ENCODE data around the gene USP36.

USP36 gene

DNA sequence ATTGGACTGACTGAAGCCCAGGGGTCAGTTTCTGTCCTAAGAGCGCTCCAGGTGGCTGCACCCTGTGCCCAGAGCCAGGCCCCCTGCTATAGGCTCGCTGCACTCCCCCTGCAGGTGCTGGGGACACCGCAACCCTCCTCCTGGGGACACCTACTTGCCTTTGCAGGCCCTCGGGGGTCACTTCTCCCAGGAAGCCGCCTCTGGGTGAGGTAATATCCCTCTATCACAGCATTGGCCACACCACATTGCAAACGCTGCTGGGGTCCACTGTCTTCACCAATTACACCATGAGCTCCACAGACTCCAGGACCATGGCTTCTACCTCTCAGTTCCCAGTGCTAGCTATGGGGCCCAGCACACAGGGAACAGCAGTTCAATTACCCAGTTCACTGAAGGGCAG lies 14.9 kb downstream of the USP36 start:
- no peak for TF ChIP-seq FOXM1 (IDR thresholded peaks at IDR 0.05; ENCODE audit: borderline replicate concordance, low read depth)
- TF ChIP-seq, protein P1, sequence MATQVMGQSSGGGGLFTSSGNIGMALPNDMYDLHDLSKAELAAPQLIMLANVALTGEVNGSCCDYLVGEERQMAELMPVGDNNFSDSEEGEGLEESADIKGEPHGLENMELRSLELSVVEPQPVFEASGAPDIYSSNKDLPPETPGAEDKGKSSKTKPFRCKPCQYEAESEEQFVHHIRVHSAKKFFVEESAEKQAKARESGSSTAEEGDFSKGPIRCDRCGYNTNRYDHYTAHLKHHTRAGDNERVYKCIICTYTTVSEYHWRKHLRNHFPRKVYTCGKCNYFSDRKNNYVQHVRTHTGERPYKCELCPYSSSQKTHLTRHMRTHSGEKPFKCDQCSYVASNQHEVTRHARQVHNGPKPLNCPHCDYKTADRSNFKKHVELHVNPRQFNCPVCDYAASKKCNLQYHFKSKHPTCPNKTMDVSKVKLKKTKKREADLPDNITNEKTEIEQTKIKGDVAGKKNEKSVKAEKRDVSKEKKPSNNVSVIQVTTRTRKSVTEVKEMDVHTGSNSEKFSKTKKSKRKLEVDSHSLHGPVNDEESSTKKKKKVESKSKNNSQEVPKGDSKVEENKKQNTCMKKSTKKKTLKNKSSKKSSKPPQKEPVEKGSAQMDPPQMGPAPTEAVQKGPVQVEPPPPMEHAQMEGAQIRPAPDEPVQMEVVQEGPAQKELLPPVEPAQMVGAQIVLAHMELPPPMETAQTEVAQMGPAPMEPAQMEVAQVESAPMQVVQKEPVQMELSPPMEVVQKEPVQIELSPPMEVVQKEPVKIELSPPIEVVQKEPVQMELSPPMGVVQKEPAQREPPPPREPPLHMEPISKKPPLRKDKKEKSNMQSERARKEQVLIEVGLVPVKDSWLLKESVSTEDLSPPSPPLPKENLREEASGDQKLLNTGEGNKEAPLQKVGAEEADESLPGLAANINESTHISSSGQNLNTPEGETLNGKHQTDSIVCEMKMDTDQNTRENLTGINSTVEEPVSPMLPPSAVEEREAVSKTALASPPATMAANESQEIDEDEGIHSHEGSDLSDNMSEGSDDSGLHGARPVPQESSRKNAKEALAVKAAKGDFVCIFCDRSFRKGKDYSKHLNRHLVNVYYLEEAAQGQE (IDR thresholded peaks at IDR 0.05; ENCODE audit: low read depth): no peak
- TF ChIP-seq EP300 (IDR thresholded peaks at IDR 0.05; ENCODE audit: borderline replicate concordance): no peak
- no peak for TF ChIP-seq ZBTB7A (IDR thresholded peaks at IDR 0.05; ENCODE audit: low read depth)

DNA sequence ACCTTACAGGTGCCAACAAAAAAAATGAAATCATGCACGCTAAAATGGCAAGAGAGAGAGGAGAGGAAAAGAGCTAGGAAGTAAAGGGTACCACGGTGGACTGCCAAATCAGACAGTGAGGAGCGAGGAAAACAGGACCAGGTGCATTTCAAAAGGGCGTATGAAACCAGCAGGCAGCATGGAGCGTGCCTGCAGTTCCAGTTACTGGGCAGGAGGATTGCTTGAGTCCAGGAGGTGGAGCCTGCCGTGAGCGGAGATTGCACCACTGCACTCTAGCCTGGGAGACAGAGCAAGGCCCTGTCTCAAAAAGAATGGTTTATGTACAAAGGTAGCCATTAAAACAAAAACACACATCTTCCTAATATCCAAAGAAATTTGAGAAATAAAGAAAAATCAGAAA lies 16.4 kb downstream of the USP36 start:
- no peak for TF ChIP-seq EGR1 (IDR thresholded peaks at IDR 0.05)
- TF ChIP-seq CEBPB (IDR thresholded peaks at IDR 0.05): no peak
- TF ChIP-seq EP300 (IDR thresholded peaks at IDR 0.05; ENCODE audit: borderline replicate concordance): no peak
- TF ChIP-seq, protein P2, sequence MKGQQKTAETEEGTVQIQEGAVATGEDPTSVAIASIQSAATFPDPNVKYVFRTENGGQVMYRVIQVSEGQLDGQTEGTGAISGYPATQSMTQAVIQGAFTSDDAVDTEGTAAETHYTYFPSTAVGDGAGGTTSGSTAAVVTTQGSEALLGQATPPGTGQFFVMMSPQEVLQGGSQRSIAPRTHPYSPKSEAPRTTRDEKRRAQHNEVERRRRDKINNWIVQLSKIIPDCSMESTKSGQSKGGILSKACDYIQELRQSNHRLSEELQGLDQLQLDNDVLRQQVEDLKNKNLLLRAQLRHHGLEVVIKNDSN (IDR thresholded peaks at IDR 0.05): no peak
- TF ChIP-seq CREB1 (IDR thresholded peaks at IDR 0.05; ENCODE audit: low read depth): no peak
- no peak for TF ChIP-seq YY1 (IDR thresholded peaks at IDR 0.05; ENCODE audit: low read depth)
- TF ChIP-seq, protein P1 (IDR thresholded peaks at IDR 0.05; ENCODE audit: low read depth): no peak
- TF ChIP-seq TEAD4 (IDR thresholded peaks at IDR 0.05): no peak
- no peak for TF ChIP-seq TAF1 (IDR thresholded peaks at IDR 0.05; ENCODE audit: low read depth)
- TF ChIP-seq RAD21 (IDR thresholded peaks at IDR 0.05; ENCODE audit: low read depth): no peak
- no peak for TF ChIP-seq NFIC (IDR thresholded peaks at IDR 0.05)
- TF ChIP-seq TCF12 (IDR thresholded peaks at IDR 0.05; ENCODE audit: low read depth): no peak
- TF ChIP-seq FOXM1 (IDR thresholded peaks at IDR 0.05; ENCODE audit: borderline replicate concordance, low read depth): no peak
- no peak for TF ChIP-seq ZBTB7A (IDR thresholded peaks at IDR 0.05; ENCODE audit: low read depth)
- TF ChIP-seq, protein P3, sequence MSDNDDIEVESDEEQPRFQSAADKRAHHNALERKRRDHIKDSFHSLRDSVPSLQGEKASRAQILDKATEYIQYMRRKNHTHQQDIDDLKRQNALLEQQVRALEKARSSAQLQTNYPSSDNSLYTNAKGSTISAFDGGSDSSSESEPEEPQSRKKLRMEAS (IDR thresholded peaks at IDR 0.05): no peak

DNA sequence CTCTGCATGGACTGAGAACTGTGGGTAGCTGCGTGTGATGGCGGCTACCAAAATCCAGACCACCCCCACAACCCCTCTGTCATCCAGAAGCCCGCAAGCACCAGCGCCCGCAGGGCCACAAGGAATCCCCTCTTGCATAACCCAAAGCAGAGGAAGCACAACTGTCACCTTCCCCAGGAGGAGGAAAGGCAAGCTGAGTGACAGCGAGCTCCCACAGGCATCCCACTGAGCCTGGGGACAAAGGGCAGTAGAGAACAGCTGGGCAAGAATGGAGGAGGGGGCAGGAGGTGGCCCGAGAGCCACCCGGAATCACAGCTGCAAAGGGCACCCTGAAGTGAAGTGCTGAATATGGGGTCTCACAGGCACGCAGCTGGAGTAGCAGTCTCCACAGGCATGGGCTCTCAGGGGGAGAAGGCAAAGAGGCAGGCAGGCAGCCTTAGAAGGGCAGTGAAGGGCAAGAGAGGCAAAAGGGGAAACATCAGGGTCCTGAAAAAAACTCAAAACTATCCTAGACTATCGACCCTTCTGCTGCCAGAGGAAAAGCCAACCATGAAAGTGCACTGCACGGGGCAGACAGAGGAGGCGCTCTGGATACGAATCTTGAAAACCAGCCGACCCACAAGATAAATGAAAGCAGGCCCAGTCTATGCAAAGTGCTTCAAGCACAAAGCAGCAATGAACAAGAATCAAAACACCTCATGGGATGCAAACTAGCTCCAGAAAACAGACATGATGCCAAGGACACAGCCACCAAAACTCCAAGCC lies 17.1 kb downstream of the USP36 start:
- TF ChIP-seq, protein P2 (IDR thresholded peaks at IDR 0.05): no peak
- TF ChIP-seq ZBTB7A (IDR thresholded peaks at IDR 0.05; ENCODE audit: low read depth) (no peak), NFIC (IDR thresholded peaks at IDR 0.05) (no peak), CREB1 (IDR thresholded peaks at IDR 0.05; ENCODE audit: low read depth) (no peak), YY1 (IDR thresholded peaks at IDR 0.05; ENCODE audit: low read depth) (no peak), RAD21 (IDR thresholded peaks at IDR 0.05; ENCODE audit: low read depth) (no peak), TEAD4 (IDR thresholded peaks at IDR 0.05) (no peak), TAF1 (IDR thresholded peaks at IDR 0.05; ENCODE audit: low read depth) (no peak)

DNA sequence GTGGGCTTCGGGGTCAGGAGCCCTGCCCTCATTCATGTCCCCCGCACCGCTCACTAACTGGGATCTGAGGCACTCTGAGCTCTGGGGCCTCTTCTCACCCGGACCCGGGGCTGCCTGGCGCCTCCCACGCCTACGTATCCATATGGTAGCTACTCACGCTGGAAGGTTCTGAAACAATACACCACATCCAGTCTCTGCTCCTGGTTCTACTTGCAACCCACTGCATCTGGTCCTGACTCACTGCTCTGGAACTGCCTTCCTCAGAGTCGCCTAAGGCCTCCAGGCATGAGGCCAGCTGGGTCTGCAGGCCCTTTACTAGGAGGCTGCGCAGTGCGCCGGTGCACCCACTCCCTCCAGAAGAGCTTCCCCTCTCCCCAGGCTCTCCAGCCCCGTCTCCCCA lies 18.1 kb downstream of the USP36 start:
- TF ChIP-seq, protein P3 (IDR thresholded peaks at IDR 0.05): no peak
- TF ChIP-seq TCF12 (IDR thresholded peaks at IDR 0.05; ENCODE audit: low read depth) (no peak), TAF1 (IDR thresholded peaks at IDR 0.05; ENCODE audit: low read depth) (no peak), EGR1 (IDR thresholded peaks at IDR 0.05) (no peak), NFIC (IDR thresholded peaks at IDR 0.05) (no peak), CREB1 (IDR thresholded peaks at IDR 0.05; ENCODE audit: low read depth) (no peak), FOXM1 (IDR thresholded peaks at IDR 0.05; ENCODE audit: borderline replicate concordance, low read depth) (no peak), YY1 (IDR thresholded peaks at IDR 0.05; ENCODE audit: low read depth) (no peak), ZBTB7A (IDR thresholded peaks at IDR 0.05; ENCODE audit: low read depth) (no peak), RAD21 (IDR thresholded peaks at IDR 0.05; ENCODE audit: low read depth) (no peak), CEBPB (IDR thresholded peaks at IDR 0.05) (no peak), EP300 (IDR thresholded peaks at IDR 0.05; ENCODE audit: borderline replicate concordance) (no peak), TEAD4 (IDR thresholded peaks at IDR 0.05) (no peak)
- TF ChIP-seq, protein P1 (IDR thresholded peaks at IDR 0.05; ENCODE audit: low read depth): no peak
- TF ChIP-seq, protein P2 (IDR thresholded peaks at IDR 0.05): no peak

Measured in Ishikawa (cell line).